Activated T-cell treated with anti-CD3 and anti-CD28 coated beads, Interleukin-2, amount 50 U/mL, for 24 hours (primary cell): Measurements from ENCODE around the gene NOS3.

Experiments used
- DNase-seq: peaks from one replicate; pipeline ENCODE4 v3.0.0-alpha.2; 2020
- H3K27ac Mint-ChIP-seq: 2 replicates; pipeline ENCODE4 v1.8.0; 2020; ENCODE audit warnings: mild to moderate bottlenecking, mixed read lengths
- H3K27me3 Mint-ChIP-seq: 2 replicates; pipeline ENCODE4 v1.8.0; 2020; ENCODE audit warnings: mixed read lengths
- H3K36me3 Mint-ChIP-seq: 2 replicates; pipeline ENCODE4 v1.8.0; 2020; ENCODE audit warnings: low read depth, mixed read lengths
- H3K4me1 Mint-ChIP-seq: 2 replicates; pipeline ENCODE4 v1.8.0; 2020; ENCODE audit warnings: low read depth, mixed read lengths
- H3K4me3 Mint-ChIP-seq: 2 replicates; pipeline ENCODE4 v1.8.0; 2020; ENCODE audit warnings: mild to moderate bottlenecking, moderate library complexity, mixed read lengths
- H3K9me3 Mint-ChIP-seq: 2 replicates; pipeline ENCODE4 v1.8.0; 2020; ENCODE audit warnings: mixed read lengths

NOS3 gene

DNA sequence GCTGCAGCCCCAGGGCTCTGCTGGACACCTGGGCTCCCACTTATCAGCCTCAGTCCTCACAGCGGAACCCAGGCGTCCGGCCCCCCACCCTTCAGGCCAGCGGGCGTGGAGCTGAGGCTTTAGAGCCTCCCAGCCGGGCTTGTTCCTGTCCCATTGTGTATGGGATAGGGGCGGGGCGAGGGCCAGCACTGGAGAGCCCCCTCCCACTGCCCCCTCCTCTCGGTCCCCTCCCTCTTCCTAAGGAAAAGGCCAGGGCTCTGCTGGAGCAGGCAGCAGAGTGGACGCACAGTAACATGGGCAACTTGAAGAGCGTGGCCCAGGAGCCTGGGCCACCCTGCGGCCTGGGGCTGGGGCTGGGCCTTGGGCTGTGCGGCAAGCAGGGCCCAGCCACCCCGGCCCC, 2.7 kb downstream of the NOS3 start:
- no peak for DNase-seq
- Mint-ChIP-seq H3K4me3 (no peak overlapping the region), H3K27ac (no peak overlapping the region), H3K4me1 (peaks cover 32% of the 10 kb centered on the region), H3K36me3 (no peaks in the 10 kb centered on the region), H3K27me3 (no peaks in the 10 kb centered on the region), H3K9me3 (peaks cover 19% of the 10 kb centered on the region)

DNA sequence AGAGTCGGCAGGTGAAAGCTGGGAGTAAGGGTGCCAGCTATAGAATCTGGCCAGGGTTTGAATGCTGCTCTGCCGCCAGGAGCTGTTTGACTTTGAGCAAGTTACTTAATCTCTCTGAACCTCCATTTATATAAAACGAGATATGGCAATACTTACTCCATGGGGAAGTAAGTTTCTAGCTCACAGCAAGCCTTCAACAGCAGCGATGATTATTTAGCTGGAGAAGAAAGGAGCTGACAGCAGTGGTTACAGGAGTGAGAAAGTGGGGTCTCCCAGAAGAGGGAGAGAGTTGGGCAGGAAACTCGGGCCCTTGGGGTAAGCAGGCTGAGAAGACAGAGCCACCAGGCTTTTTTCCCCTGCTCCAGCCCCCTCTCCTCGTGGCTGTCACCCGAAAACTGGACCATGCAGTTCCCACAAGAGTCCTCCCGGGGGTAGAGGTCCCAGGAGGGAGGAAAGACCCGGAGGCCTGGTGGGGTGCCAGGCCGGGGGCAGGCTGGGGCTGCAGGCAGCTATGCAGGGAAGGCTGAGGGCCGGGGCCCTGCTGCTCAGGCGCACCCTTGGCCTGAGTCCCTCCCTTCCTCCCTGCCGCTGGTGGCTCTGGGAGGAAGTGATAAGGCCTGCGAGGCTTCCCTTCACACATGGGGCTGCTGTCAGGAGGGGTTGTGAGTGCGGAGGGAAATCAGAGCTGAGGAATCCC, 3.5 kb downstream of the NOS3 start:
- Mint-ChIP-seq H3K9me3 (peaks cover 19% of the 10 kb centered on the region), H3K27me3 (no peaks in the 10 kb centered on the region), H3K27ac (peak overlapping the region; percentile 59), H3K36me3 (no peaks in the 10 kb centered on the region), H3K4me3 (peak overlapping the region; percentile 25), H3K4me1 (peaks cover 30% of the 10 kb centered on the region)
- DNase-seq = peak; percentile 69

DNA sequence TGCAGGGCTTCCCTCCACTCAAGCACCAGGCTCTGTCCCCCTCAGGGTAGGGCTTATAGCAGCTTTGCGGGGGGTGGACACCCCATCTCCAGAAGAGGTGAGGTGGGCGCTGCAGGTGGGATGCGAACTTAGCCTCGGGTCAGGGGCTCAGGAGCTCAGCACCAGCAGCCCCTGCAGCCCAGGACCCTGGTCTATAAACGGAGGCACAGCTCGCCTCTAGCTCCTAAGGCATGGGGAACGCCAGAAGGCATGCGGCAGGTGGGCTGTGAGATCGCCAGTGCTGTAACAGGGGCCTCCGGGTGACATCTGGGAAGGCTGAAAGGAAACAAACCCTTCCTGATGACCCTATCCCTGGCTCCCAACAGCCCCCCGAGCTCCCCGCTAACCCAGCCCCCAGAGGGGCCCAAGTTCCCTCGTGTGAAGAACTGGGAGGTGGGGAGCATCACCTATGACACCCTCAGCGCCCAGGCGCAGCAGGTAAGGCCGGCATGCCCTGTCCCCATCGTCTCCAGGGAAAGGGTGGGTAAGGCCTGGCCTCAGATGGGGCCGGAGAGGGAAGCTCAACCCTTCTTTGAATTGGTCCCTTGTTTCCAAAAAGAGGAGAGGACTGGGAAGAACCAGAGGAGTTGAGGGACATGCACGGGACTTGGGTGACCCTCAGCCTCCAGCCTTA, 4.2 kb downstream of the NOS3 start:
- Mint-ChIP-seq H3K27me3 (no peaks in the 10 kb centered on the region), H3K27ac (no peak overlapping the region), H3K9me3 (peaks cover 15% of the 10 kb centered on the region), H3K4me3 (peak overlapping the region; percentile 25), H3K36me3 (no peaks in the 10 kb centered on the region), H3K4me1 (peaks cover 30% of the 10 kb centered on the region)
- no peak for DNase-seq

DNA sequence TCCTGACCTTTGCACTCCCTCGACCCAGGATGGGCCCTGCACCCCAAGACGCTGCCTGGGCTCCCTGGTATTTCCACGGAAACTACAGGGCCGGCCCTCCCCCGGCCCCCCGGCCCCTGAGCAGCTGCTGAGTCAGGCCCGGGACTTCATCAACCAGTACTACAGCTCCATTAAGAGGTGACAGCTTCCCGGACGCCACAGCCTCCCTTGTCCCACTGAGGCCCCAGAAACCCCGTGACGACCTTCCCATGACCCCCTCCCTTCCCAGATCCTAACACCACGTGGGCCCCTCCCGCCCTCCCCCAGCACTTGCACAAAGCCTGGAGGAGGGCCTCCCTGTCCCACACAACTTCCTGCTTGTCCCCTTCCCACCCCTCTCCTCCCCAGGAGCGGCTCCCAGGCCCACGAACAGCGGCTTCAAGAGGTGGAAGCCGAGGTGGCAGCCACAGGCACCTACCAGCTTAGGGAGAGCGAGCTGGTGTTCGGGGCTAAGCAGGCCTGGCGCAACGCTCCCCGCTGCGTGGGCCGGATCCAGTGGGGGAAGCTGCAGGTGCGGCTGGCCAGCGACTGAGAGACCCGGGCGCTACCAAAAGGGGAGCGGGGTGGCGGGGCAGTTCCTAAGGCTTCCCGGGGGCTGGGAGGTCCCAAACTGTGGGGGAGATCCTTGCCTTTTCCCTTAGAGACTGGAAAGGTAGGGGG, 5.7 kb downstream of the NOS3 start:
- H3K4me1 Mint-ChIP-seq = peaks cover 30% of the 10 kb centered on the region
- no peak overlapping the region for H3K4me3 Mint-ChIP-seq
- no peaks in the 10 kb centered on the region for H3K36me3 Mint-ChIP-seq
- no peak for DNase-seq
- H3K27me3 Mint-ChIP-seq = no peaks in the 10 kb centered on the region
- no peak overlapping the region for H3K27ac Mint-ChIP-seq
- H3K9me3 Mint-ChIP-seq = no peaks in the 10 kb centered on the region

DNA sequence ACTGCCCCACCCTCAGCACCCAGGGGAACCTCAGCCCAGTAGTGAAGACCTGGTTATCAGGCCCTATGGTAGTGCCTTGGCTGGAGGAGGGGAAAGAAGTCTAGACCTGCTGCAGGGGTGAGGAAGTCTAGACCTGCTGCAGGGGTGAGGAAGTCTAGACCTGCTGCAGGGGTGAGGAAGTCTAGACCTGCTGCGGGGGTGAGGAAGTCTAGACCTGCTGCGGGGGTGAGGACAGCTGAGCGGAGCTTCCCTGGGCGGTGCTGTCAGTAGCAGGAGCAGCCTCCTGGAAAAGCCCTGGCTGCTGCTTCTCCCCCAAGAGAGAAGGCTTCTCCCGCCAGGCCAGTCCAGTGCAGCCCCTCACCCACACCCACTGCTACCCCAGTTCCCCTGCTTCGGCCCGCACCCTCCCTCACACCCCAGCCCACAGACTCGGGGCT, 6.3 kb downstream of the NOS3 start:
- H3K36me3 Mint-ChIP-seq = peaks cover 2% of the 10 kb centered on the region
- H3K27ac Mint-ChIP-seq = no peak overlapping the region
- DNase-seq = no peak
- no peak overlapping the region for H3K4me3 Mint-ChIP-seq
- H3K4me1 Mint-ChIP-seq = peaks cover 30% of the 10 kb centered on the region
- no peaks in the 10 kb centered on the region for H3K9me3 Mint-ChIP-seq
- no peaks in the 10 kb centered on the region for H3K27me3 Mint-ChIP-seq

DNA sequence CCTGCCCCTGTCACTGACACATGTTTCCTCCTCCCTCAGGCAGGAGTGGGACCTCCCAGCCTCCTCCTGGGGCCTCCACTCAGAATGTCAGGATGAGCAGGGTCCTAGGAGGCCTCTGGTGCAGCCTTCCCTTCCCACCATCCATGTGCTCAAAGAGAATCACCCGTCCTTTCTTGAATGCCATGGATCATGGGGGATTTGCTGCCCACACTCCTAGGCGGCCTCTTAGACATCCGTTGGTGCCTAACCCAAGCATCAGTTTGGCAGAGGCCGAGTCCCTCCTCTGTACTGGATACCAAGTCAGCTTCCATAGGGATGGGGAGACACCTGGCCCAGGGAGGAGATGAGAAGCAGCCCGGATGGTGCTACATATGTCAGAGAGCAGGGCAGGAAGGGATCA, 7.0 kb downstream of the NOS3 start:
- DNase-seq = no peak
- Mint-ChIP-seq H3K27ac (no peak overlapping the region), H3K27me3 (no peaks in the 10 kb centered on the region), H3K4me3 (no peak overlapping the region), H3K9me3 (no peaks in the 10 kb centered on the region), H3K36me3 (peaks cover 2% of the 10 kb centered on the region), H3K4me1 (peaks cover 30% of the 10 kb centered on the region)

DNA sequence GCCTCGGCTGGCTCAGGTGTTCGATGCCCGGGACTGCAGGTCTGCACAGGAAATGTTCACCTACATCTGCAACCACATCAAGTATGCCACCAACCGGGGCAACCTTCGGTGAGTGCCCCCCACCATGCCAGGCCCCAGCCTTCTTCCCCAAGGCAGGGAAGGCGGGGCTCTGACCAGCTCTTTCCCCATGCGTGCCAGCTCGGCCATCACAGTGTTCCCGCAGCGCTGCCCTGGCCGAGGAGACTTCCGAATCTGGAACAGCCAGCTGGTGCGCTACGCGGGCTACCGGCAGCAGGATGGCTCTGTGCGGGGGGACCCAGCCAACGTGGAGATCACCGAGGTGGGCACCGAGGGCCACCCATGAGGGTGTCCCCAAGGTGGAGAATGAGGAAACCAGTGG, 7.5 kb downstream of the NOS3 start:
- H3K36me3 Mint-ChIP-seq = peaks cover 2% of the 10 kb centered on the region
- no peak overlapping the region for H3K27ac Mint-ChIP-seq
- no peaks in the 10 kb centered on the region for H3K27me3 Mint-ChIP-seq
- H3K4me1 Mint-ChIP-seq = peaks cover 30% of the 10 kb centered on the region
- no peak for DNase-seq
- no peak overlapping the region for H3K4me3 Mint-ChIP-seq
- no peaks in the 10 kb centered on the region for H3K9me3 Mint-ChIP-seq

DNA sequence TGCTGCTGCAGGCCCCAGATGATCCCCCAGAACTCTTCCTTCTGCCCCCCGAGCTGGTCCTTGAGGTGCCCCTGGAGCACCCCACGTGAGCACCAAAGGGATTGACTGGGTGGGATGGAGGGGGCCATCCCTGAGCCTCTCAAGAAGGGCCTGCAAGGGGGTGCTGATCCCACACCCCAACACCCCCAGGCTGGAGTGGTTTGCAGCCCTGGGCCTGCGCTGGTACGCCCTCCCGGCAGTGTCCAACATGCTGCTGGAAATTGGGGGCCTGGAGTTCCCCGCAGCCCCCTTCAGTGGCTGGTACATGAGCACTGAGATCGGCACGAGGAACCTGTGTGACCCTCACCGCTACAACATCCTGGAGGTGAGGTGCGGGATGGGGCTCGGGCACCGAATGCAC, 8.2 kb downstream of the NOS3 start:
- no peak overlapping the region for H3K27ac Mint-ChIP-seq
- H3K27me3 Mint-ChIP-seq = no peaks in the 10 kb centered on the region
- H3K4me3 Mint-ChIP-seq = no peak overlapping the region
- peaks cover 28% of the 10 kb centered on the region for H3K4me1 Mint-ChIP-seq
- no peaks in the 10 kb centered on the region for H3K9me3 Mint-ChIP-seq
- H3K36me3 Mint-ChIP-seq = peaks cover 2% of the 10 kb centered on the region
- DNase-seq = no peak

DNA sequence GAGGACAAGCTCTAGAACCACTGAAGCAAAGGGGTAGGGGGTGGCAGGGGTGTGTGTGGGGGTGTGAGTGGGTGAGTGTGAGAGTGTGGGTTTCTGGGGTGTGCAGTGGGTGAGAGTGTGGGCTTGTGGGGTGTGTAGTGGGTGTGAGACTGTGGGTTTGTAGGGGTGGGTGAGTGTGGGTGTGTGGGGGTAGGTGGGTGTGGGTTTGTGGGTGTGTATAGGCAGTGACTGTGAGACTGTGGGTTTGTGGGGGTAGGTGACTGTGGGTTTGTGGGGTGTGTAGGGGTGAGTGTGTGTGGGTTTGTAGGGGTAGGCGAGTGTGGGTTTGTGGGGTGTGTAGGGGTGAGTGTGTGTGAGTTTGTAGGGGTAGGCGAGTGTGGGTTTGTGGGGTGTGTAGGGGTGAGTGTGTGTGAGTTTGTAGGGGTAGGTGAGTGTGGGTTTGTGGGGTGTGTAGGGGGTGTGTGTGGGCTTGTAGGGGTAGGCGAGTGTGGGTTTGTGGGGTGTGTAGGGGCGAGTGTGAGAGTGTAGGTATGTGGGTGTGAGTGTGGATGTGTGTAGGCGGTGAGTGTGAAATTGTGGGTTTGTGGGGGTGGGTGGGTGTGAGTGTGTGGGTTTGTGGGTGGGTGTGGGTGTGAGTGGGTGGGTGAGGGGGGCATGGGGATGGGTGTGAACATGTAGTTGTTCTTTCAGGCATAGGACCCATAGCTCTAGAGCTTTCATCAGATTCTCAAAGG, 8.8 kb downstream of the NOS3 start:
- Mint-ChIP-seq H3K4me1 (peaks cover 24% of the 10 kb centered on the region), H3K36me3 (peaks cover 2% of the 10 kb centered on the region), H3K27me3 (no peaks in the 10 kb centered on the region), H3K27ac (no peak overlapping the region), H3K4me3 (no peak overlapping the region), H3K9me3 (no peaks in the 10 kb centered on the region)
- no peak for DNase-seq

DNA sequence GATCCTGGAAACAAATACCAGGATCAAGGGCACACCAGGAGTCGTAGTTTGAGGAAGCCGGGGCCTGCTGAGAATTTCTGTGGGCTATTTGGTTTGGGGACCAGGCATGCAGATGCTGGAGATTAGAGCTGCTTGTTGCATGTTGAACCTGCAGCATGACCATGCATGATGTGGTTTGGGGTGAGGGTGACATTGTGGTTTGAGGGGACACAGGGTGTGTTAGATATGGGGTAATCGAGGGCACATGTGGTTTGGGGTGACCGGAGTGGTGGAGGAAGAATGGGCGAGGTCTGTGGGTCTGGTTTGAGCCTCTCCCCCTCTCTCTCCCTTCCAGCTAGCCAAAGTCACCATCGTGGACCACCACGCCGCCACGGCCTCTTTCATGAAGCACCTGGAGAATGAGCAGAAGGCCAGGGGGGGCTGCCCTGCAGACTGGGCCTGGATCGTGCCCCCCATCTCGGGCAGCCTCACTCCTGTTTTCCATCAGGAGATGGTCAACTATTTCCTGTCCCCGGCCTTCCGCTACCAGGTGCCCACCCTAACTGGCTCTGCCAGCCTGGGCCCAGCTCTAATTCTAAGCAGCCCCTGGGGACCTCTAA, 10.2 kb downstream of the NOS3 start:
- peaks cover 2% of the 10 kb centered on the region for H3K36me3 Mint-ChIP-seq
- no peaks in the 10 kb centered on the region for H3K9me3 Mint-ChIP-seq
- peaks cover 22% of the 10 kb centered on the region for H3K4me1 Mint-ChIP-seq
- H3K4me3 Mint-ChIP-seq = no peak overlapping the region
- H3K27me3 Mint-ChIP-seq = no peaks in the 10 kb centered on the region
- H3K27ac Mint-ChIP-seq = no peak overlapping the region
- DNase-seq = no peak

DNA sequence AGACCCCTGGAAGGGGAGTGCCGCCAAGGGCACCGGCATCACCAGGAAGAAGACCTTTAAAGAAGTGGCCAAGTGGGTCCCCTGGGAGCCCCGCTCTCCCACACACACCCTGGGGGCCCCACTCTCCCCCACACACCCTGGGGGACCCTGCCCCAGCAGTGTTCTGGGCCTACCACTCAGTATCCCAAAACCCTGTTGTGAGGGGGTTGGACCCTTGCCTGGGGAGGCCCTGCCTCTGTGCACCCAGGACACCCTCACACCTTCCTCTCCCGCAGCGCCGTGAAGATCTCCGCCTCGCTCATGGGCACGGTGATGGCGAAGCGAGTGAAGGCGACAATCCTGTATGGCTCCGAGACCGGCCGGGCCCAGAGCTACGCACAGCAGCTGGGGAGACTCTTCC, 10.7 kb downstream of the NOS3 start:
- Mint-ChIP-seq H3K36me3 (peaks cover 2% of the 10 kb centered on the region), H3K4me1 (peaks cover 20% of the 10 kb centered on the region), H3K27ac (no peak overlapping the region), H3K4me3 (no peak overlapping the region), H3K9me3 (no peaks in the 10 kb centered on the region), H3K27me3 (no peaks in the 10 kb centered on the region)
- no peak for DNase-seq

DNA sequence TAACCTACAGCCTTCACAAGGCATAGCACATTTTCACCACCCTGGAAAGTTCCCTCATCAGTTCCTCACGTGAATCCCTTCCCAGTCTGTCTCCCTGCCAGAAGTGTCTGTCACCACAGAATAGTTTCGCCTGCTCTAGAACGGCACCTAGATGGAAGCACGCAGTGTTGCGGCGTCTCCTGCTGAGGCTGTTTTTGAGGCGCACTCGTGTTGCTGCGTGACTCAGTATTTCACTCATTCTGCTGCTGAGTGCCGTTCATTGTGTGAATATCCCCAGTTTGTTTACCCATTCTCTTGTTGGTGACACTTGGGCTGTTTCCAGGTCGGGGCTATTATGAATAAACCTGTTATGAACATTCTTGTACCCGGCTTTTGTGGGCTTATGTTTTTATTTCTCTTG, 12.8 kb downstream of the NOS3 start:
- H3K36me3 Mint-ChIP-seq = peaks cover 4% of the 10 kb centered on the region
- H3K27me3 Mint-ChIP-seq = no peaks in the 10 kb centered on the region
- H3K9me3 Mint-ChIP-seq = no peaks in the 10 kb centered on the region
- H3K4me3 Mint-ChIP-seq = no peak overlapping the region
- DNase-seq = no peak
- H3K27ac Mint-ChIP-seq = no peak overlapping the region
- peaks cover 18% of the 10 kb centered on the region for H3K4me1 Mint-ChIP-seq

DNA sequence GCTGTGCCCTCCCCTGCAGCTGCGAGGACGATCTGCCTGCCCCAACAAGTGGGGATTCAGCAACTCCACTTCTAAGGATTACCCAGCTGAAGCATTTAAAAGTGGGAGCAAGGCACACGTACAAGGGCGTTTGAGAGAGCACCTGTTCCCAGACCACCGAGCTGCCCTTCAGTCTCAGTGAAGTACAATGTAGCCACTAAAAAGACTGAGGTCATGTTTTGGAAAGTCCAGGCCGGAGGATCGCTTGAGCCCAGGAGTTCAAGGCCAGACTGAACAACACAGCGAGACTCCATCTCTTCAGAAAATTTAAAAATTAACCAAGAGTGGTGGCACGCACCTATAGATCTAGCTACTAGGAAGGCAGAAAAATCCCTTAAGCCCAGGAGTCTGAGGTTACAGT, 14.7 kb downstream of the NOS3 start:
- Mint-ChIP-seq H3K4me3 (no peak overlapping the region), H3K27ac (no peak overlapping the region), H3K9me3 (no peaks in the 10 kb centered on the region), H3K27me3 (no peaks in the 10 kb centered on the region), H3K4me1 (peaks cover 30% of the 10 kb centered on the region), H3K36me3 (peaks cover 4% of the 10 kb centered on the region)
- DNase-seq = no peak

DNA sequence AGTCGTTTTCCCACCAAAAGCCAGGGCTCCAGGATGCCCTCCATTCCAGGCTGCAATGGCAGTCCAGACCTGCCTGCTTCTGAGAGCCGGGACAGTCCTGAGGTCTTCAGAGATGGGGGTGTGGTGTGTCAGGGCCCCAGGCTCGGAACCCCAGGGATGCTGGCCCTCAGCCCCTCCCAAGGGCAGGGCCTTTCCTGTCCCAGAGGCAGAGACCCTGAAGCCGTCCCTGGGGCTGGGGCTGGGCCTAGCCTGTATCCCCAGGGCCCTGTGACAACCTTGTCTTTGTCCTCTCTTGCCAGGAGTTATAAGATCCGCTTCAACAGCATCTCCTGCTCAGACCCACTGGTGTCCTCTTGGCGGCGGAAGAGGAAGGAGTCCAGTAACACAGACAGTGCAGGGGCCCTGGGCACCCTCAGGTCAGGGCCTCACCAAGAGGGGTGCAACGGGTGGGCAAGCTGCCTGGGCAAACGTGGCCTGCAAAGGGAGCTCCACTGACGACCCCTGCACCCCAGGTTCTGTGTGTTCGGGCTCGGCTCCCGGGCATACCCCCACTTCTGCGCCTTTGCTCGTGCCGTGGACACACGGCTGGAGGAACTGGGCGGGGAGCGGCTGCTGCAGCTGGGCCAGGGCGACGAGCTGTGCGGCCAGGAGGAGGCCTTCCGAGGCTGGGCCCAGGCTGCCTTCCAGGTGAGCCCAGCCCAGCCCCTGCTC, 15.9 kb downstream of the NOS3 start:
- Mint-ChIP-seq H3K4me1 (peaks cover 40% of the 10 kb centered on the region), H3K27me3 (no peaks in the 10 kb centered on the region), H3K27ac (no peak overlapping the region), H3K36me3 (peaks cover 4% of the 10 kb centered on the region), H3K4me3 (no peak overlapping the region), H3K9me3 (no peaks in the 10 kb centered on the region)
- DNase-seq = no peak
